GM12874 (cell line): ENCODE results near the gene FOXP1.

Experiments used
- TF ChIP-seq, protein P1 (sequence below): IDR thresholded peaks from 2 replicates; pipeline ENCODE4 v1.5.1; 2011; ENCODE audit warnings: low read depth, mild to moderate bottlenecking, control low read depth, low read length, moderate library complexity; ENCODE audit not compliant: insufficient read depth

Gene FOXP1

DNA sequence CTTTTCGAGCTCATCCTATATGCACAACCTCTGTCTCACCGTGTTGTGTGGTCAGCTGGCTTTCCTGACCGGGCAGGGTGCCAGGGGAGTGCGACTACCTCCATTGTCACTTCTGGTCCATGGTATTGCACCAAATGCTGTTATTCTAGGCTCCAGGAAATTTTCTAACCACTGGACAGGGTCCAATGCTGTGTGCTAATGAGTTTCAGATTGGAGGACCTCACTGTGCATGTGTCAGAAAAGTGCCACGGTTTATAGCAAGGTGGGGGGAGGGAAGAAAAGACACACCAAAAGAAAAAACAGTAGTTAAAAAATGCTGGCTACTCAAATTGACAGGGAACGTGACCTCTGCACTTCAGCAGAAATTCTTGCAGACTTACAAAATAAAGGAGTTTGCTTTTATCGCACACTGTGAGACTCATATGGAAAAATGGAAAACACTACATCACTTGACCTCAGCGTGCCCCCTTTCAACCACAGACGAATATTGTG lies 480.1 kb downstream of the FOXP1 start:
- TF ChIP-seq, protein P1, sequence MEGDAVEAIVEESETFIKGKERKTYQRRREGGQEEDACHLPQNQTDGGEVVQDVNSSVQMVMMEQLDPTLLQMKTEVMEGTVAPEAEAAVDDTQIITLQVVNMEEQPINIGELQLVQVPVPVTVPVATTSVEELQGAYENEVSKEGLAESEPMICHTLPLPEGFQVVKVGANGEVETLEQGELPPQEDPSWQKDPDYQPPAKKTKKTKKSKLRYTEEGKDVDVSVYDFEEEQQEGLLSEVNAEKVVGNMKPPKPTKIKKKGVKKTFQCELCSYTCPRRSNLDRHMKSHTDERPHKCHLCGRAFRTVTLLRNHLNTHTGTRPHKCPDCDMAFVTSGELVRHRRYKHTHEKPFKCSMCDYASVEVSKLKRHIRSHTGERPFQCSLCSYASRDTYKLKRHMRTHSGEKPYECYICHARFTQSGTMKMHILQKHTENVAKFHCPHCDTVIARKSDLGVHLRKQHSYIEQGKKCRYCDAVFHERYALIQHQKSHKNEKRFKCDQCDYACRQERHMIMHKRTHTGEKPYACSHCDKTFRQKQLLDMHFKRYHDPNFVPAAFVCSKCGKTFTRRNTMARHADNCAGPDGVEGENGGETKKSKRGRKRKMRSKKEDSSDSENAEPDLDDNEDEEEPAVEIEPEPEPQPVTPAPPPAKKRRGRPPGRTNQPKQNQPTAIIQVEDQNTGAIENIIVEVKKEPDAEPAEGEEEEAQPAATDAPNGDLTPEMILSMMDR, result no peak

DNA sequence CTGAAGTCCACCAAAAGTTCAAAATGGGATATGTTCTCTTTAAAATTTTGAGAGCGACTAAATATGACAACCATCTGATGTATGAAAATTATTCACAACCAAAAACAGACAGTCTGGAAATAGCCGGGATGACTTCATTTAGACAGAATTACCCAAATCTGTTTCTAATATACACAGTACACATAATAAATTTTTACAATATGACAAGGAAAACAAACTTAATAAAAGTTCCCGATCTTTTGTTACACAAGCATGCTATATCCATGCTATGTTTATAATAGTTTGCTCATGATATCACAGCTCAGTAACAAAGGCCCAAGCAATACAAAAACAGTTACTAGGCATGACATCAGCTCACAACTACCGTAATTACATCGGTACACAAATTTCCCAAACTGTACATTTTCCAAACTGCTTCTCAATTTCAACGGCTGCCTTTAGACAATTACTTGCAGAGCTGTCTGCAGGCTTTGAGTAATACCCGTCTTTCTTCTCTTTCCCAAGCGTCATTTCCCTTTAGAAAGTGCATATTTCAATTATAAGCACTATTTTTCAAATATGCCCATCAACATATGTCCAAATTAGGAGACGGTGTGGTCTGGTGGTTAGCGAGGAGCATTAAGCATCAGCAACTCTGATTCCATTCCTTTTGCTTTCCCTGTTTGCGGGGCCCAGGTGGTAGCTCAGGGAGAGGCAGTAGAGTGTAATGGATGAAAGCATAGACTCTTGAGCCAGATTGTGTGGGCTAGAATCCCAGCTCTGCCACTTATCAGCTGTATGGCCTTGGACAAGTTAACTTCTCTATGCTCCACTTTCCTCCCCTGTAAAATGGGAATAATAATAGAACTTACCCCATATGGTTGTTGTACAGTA lies 481.2 kb downstream of the FOXP1 start:
- TF ChIP-seq, protein P1, result no peak

DNA sequence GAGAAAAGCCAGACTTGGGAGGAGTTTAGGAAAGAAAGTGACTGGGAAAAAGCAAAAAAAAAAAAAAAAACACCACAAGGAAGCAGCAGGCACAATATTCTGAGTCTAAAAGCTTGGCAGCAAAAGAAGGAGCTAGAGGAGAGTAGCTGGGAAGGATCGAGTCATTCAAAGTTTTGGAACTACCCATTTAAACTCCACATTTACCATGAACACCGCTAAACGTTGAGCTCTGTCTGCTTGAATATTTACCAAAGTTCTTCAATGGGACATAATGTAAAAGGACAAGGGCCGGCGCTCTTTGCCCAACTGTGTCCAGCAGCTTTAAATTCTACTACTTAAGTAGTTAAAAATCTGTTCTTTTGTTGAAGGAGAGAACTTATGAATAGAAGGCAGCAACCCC lies 481.9 kb downstream of the FOXP1 start:
- TF ChIP-seq, protein P1, result no peak

DNA sequence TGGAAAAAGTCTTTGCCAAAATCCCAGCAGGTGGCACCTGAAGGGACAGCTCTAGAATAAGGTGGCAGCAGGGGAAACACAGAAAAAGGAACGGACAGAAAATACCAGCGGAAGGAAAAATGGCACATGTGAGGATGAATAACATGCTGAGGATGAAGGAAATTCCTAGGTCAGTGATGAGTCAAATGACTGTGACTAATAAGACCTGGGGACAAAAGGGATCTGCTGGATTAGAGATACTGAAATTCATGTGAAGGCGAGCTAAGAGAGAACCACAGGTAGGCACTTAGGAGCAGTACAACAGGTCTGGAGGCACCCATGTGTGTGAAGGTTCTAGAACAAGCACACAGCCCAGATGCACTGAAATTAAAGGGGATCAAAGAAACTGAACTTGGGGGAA lies 482.5 kb downstream of the FOXP1 start:
- TF ChIP-seq, protein P1, result no peak

DNA sequence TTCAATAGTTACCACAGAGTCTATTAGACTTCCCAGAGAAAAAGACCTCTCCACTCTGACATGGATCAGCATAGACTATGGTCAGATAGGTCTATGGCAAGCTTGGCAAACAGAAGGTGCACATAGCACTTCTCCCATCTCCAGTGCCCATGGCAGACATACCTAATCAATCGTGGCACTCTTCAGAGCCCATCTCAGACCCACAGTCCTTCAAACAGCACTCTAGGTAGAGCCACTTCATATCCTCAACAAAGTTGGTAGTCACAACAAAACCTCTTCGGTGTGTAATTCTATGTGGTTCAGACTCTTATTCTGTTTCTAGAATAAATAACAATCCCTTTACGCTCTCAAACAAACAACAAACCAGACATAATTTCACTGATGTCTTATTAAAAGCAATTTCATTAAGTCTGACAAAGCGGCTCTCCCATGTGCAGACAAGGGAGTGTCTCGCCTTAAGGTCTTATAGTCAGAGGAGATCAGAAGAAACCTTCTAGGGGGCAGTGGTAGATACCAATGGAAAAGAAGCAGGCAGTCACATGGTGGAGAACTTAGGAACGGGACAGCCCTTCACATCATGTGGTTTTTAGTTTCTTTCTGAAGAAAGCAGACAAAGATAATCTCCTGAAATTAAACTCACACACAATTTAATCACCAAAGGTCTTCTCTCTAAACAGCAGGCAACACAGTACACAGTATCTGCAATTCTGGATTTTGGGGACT lies 483.4 kb downstream of the FOXP1 start:
- TF ChIP-seq, protein P1, result no peak

DNA sequence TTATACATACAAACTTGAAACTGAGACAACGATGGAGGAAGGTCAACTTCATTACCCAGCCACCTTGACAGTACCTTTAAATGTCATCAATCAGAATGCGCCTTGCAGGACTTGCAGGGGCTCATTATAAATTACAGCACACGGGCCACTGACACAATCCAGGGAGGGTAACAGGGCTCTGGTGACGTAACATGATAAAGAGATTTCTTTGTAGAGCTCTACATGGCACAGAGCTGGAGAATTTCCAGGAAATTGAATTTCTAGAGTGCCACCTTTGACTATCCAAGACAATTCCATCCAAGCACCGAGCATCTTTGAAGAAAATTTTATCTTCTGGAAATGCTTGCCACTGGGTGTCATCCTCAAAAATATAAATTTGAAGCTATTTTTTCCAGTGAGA lies 486.0 kb downstream of the FOXP1 start:
- TF ChIP-seq, protein P1, result no peak

DNA sequence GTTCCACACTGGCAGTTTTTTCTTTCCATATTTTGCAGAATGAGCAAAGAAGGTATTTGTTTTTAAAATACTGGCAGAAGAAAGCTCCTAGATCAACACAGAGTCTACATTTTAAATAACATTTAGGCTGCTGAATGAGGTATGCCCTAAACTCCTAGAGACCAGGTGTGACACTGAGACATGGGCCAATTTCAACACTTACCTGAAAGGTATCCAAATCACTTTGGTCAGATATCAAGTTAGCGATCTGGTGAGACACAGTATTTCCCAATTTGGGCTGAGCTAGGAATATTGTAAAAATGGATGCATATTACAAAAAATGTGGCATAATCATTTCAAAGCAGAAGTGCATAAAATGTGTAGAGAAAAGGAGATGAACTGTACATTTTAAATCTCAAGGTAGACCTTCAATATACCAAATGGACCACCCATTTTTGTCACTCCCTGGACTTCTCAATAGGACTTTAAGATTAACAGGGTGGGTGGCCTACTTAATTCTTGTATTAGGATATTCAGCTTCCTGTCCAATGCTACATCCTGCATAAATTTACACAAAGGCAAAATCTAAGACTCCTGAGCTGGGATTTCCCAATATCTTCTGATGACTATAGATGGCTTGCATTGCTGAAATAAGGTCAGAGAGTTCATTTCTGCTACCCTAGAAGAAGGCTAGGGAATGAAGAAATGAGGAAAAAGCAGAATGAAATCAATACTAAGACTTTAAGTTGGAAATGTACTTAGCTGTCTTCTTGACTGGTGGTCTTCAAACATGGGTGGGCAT lies 487.8 kb downstream of the FOXP1 start:
- TF ChIP-seq, protein P1, result no peak
